Uterus (tissue), 2 donors: ENCODE data around the gene RPL27A.

Source experiments
- POLR2A ChIP-seq, 2 donors: fragments of 450-650 bp; IDR thresholded peaks; one replicate each; pipeline ENCODE4 v1.6.1; 2016; ENCODE audit warnings: antibody characterized with exemption in 2 of 2, mild to moderate bottlenecking in 1 of 2, moderate library complexity in 1 of 2
- TF ChIP-seq, protein P1 (sequence below), 4 experiments: fragments of 200-600 bp in 2 of 4; fragments of 450-650 bp in 2 of 4; sonication (generic) in 2 of 4; IDR thresholded peaks; one replicate each; pipeline ENCODE4 v1.5.1; 2016 to 2019; ENCODE audit warnings: antibody characterized with exemption in 4 of 4, mild to moderate bottlenecking in 2 of 4, moderate library complexity in 1 of 4

DNA sequence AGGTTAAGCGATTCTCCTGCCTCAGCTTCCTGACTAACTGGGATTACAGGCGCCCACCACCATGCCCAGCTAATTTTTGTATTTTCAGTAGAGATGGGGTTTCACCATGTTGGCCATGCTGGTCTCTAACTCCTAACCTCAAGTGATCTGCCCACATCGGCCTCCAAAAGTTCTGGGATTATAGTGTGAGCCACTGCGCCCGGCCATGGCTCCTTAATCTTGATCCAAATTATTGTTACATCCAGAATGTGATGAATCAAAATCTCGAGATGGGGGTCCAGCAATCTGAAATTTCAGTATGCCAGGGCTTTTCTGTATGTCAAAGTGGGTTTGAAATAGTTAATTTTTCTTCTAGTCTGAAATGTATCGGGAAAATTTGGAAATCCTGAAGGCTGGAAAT lies 3.7 kb downstream of the RPL27A start:
- TF ChIP-seq, protein P1, sequence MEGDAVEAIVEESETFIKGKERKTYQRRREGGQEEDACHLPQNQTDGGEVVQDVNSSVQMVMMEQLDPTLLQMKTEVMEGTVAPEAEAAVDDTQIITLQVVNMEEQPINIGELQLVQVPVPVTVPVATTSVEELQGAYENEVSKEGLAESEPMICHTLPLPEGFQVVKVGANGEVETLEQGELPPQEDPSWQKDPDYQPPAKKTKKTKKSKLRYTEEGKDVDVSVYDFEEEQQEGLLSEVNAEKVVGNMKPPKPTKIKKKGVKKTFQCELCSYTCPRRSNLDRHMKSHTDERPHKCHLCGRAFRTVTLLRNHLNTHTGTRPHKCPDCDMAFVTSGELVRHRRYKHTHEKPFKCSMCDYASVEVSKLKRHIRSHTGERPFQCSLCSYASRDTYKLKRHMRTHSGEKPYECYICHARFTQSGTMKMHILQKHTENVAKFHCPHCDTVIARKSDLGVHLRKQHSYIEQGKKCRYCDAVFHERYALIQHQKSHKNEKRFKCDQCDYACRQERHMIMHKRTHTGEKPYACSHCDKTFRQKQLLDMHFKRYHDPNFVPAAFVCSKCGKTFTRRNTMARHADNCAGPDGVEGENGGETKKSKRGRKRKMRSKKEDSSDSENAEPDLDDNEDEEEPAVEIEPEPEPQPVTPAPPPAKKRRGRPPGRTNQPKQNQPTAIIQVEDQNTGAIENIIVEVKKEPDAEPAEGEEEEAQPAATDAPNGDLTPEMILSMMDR (IDR thresholded peaks at IDR 0.05), result no peak
- no peak for TF ChIP-seq POLR2A (IDR thresholded peaks at IDR 0.05)
